Pancreas (tissue), 10 donors: Measurements from ENCODE around the gene STT3B. TPM values are rescaled to one million over a fixed set of nuclear protein-coding genes. Genes with fewer than 3 reads are reported as not detected.

Experiments
- ATAC-seq, 4 donors: fragments of 200-7000 bp; cut with Tn5 transposase; one replicate each; pipeline versions ENCODE4 v1.8.0 to v1.9.1; 2020; ENCODE audit warnings: mild to moderate bottlenecking in 4 of 4, moderate library complexity in 4 of 4
- DNase-seq, 6 donors: peaks; one replicate each; pipeline ENCODE4 v3.0.0-alpha.2; 2020
- FAIRE-seq: peaks from 2 replicates; lab custom pipeline; 2012; peaks lifted over from hg19 to GRCh38; lab: Jason Lieb, UNC
- H3K27ac ChIP-seq, 4 donors: fragments of 200-600 bp; sonication (generic); 1 replicate in 3 of 4; 2 replicates in 1 of 4; pipeline versions ENCODE4 v1.5.0 to v1.8.0; 2020
- H3K27me3 ChIP-seq, 4 donors: fragments of 200-600 bp; one replicate each; pipeline ENCODE4 v1.8.0; 2021
- H3K36me3 ChIP-seq, 3 donors: fragments of 200-600 bp; sonication (generic) in 1 of 3; one replicate each; pipeline versions ENCODE4 v1.5.0 to v1.8.0; 2020 to 2021
- H3K4me1 ChIP-seq, 3 donors: fragments of 200-600 bp; one replicate each; pipeline ENCODE4 v1.8.0; 2021
- H3K4me3 ChIP-seq, 4 donors: fragments of 200-600 bp; sonication (generic) in 2 of 4; one replicate each; pipeline versions ENCODE4 v1.5.0 to v1.8.0; 2020 to 2021
- H3K9me3 ChIP-seq, 4 donors: fragments of 200-600 bp; one replicate each; pipeline ENCODE4 v1.8.0; 2021
- CTCF ChIP-seq, 4 donors: fragments of 200-600 bp; sonication (generic) in 3 of 4; IDR thresholded peaks; one replicate each; pipeline versions ENCODE4 v1.5.0 to v1.8.0; 2021; ENCODE audit warnings: antibody characterized with exemption in 4 of 4
- WGBS, 2 donors: extraction: QIAGEN DNeasy Blood & Tissue Kit; methylation state at CpG; one replicate each; pipeline ENCODE4 v1.1.7; 2013; 5-methylcytosine and 5-hydroxymethylcytosine counted together
- intact Hi-C, 3 donors: fragments of 100-400 bp; cut with DNase I; formaldehyde crosslinking; loops; one replicate each; pipeline versions ENCODE4 v1.11.1 to v1.14.2; 2022
- polyA plus RNA-seq, 2 donors: library from polyadenylated mRNA; stranded (reverse); fragments of 200-250 nt; gene quantifications; one replicate each; pipeline ENCODE4 v1.2.3, GENCODE V29; 2013
- total RNA-seq, 6 donors: library from RNA; stranded (reverse); fragmentation: NEBNext Ultra II Directional in 4 of 6; extraction: Animal tissue kit (Norgen Biotek cat#: 25700) in 4 of 6; gene quantifications; one replicate each; pipeline versions ENCODE4 v1.2.1 to v1.2.4, GENCODE V29; 2021 to 2023
- donor health status: healthy with polysubstance abuse.
- donor health status: DM: no; HTN: no; CAD: no; lungs with moderate emphysema.
- donor health status: DM: no; HTN: no; CAD: no.
- donor health status: control.
- donor health status: control.
- donor health status: Bipolar disorder and iron deficiency.
- donor health status: DM: yes; HTN: yes; CAD: no.
- donor health status: DM: no; HTN: no; CAD: no.
- donor health status: DM: no; HTN: no; CAD: no.
- donor health status: DM: yes; HTN: yes; CAD: no.

STT3B gene
- total and polyA plus RNA-seq, 8 donors: 23.7 to 61.9 (median 51.0) TPM

GRCh38 chr3:31515486-31516284 is 17.0 kb upstream of the STT3B start:
- no peak for ATAC-seq
- no peaks in the 10 kb centered on the region for H3K9me3 ChIP-seq
- FAIRE-seq: no peak
- H3K27me3 ChIP-seq: no peaks in the 10 kb centered on the region
- H3K27ac ChIP-seq: no peak overlapping the region
- intact Hi-C loops: no loop called here
- WGBS, 2 donors: 93 to 96% methylated on average over 2 of the region's 2 CpGs
- DNase-seq: no peak
- H3K4me3 ChIP-seq: no peak overlapping the region
- TF ChIP-seq CTCF (IDR thresholded peaks at IDR 0.05): no peak
- H3K4me1 ChIP-seq: no peaks in the 10 kb centered on the region
- no peaks in the 10 kb centered on the region for H3K36me3 ChIP-seq

DNA sequence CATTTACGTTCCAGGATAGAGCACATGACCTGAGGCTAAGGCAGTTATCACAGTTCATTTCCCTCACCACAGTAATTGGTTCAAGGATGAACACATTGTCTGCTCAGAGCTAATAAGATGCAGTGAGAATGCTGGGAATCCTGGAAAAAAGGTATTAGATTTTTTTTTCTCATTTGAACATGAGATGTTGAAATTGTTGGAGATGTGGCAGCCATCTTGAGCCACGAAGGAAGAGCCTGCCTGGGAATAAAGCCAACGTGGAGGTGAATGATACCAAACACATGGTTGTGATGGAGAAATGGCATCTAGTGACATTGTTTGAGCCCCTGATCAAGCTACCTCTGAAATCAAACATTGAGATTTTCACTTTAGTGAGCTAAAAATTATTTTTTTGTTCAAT is 16.0 kb upstream of the STT3B start:
- Histone ChIP-seq H3K4me1 (no peaks in the 10 kb centered on the region), H3K36me3 (no peaks in the 10 kb centered on the region), H3K9me3 (no peaks in the 10 kb centered on the region), H3K27me3 (no peaks in the 10 kb centered on the region), H3K4me3 (no peak overlapping the region), H3K27ac (no peak overlapping the region)
- 67 to 81% methylated on average over 3 of the region's 3 CpGs for WGBS, 2 donors
- DNase-seq (no peak), ATAC-seq (no peak), FAIRE-seq (no peak)
- TF ChIP-seq CTCF (IDR thresholded peaks at IDR 0.05): no peak
- intact Hi-C loops: no loop called here

DNA sequence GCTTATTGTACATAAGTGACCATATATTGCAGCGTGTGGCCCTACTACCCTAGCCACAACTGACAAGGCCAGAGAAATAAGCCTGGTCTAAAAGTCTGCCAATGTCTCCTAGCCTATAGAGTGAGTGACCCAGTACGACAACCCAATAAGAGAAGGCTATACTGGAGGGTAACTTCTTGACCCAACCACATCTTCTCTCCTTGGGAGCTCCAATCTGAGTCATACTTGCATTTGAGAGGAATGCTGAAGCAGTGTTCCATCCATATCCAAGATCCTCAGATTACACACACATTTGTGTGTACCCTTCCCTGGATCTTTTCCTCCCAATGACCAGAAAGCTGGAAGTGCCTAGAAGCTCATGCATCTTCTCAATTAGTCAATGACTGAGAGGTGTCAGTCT is 11.3 kb upstream of the STT3B start:
- no peak overlapping the region for H3K4me3 ChIP-seq
- 89 to 98% methylated on average over 2 of the region's 2 CpGs for WGBS, 2 donors
- no peaks in the 10 kb centered on the region for H3K4me1 ChIP-seq
- ATAC-seq (no peak), DNase-seq (no peak), FAIRE-seq (no peak)
- TF ChIP-seq CTCF (IDR thresholded peaks at IDR 0.05): no peak
- no peaks in the 10 kb centered on the region for H3K36me3 ChIP-seq
- H3K27me3 ChIP-seq: no peaks in the 10 kb centered on the region
- intact Hi-C loops: no loop called here
- no peaks in the 10 kb centered on the region for H3K9me3 ChIP-seq
- no peak overlapping the region for H3K27ac ChIP-seq

GRCh38 chr3:31522152-31522551 is 10.6 kb upstream of the STT3B start:
- TF ChIP-seq CTCF (IDR thresholded peaks at IDR 0.05): no peak
- Histone ChIP-seq H3K9me3 (no peaks in the 10 kb centered on the region), H3K4me1 (no peaks in the 10 kb centered on the region), H3K27me3 (no peaks in the 10 kb centered on the region), H3K36me3 (no peaks in the 10 kb centered on the region), H3K4me3 (no peak overlapping the region), H3K27ac (no peak overlapping the region)
- no peak for DNase-seq
- FAIRE-seq: no peak
- peak in 2 of 4 donors; percentile 69 to 70 for ATAC-seq
- WGBS, 2 donors: 63 to 73% methylated on average over 1 of the region's 1 CpG
- intact Hi-C loops: no loop called here

DNA sequence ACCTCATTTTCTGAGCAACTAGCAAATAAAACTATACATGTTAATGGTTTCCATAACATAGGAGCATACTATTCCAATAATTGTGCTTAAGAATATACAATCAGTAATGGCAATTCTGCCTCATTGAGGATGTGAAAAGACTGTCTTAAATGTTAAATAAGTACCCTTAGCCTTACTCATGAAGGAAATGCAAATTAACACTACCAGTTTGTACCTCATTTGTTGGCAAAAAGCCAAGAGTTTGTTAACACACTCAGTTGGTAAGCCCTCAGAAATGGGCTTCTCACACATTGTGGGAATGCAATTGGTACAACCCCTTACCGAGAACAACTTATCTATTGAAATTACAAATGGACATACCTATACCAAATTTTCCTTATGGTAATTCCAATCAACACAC is 9.2 kb upstream of the STT3B start:
- no peak overlapping the region for H3K27ac ChIP-seq
- no peaks in the 10 kb centered on the region for H3K4me1 ChIP-seq
- WGBS, 2 donors: 89 to 94% methylated on average over 1 of the region's 1 CpG
- intact Hi-C loops: no loop called here
- no peak for FAIRE-seq
- no peaks in the 10 kb centered on the region for H3K9me3 ChIP-seq
- DNase-seq: no peak
- no peaks in the 10 kb centered on the region for H3K27me3 ChIP-seq
- no peaks in the 10 kb centered on the region for H3K36me3 ChIP-seq
- no peak for TF ChIP-seq CTCF (IDR thresholded peaks at IDR 0.05)
- no peak for ATAC-seq
- no peak overlapping the region for H3K4me3 ChIP-seq
